Activated CD4-positive, CD25-positive, alpha-beta regulatory T cell treated with anti-CD3 and anti-CD28 coated beads, Interleukin-2, amount 50 U/mL, for 24 hours (primary cell): ENCODE data around the gene TINAG.

Experiments
- ATAC-seq, 2 donors: fragments of 150-1000 bp; cut with Tn5 transposase; one replicate each; pipeline ENCODE4 v1.10.0; 2021; ENCODE audit warnings: mild to moderate bottlenecking in 1 of 2, moderate library complexity in 1 of 2

TINAG gene

DNA sequence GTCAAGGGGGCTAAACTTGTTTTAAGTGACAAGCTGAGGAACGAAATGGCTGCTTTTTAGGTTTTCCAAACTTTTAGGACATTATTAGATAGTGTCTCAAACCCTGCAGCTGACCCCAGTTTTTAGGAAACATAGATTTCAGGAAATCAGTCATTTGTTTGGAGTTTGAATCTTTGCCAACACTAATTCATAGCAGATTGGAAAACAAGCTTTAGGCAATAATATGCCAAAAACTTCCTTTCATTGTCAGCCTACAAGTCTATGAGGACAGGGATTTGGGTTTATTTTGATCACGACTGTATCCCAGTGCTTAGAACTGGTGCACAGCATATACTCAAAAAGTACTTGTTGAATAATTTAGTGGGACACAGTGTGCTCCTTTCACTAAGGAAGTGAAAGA is 123.2 kb downstream of the TINAG start:
- no peak for ATAC-seq
